IMR-90 (cell line): Measurements from ENCODE around the gene RPTOR. TPM values are rescaled to one million over a fixed set of nuclear protein-coding genes. Genes with fewer than 3 reads are reported as not detected.

Source experiments
- ATAC-seq: fragments of 200-7000 bp; cut with Tn5 transposase; 2 replicates; pipeline ENCODE4 v1.9.1; 2020; ENCODE audit warnings: low read depth, mild to moderate bottlenecking, moderate library complexity
- BruUV-seq: library from RNA; stranded (reverse); fragments of 400-500 nt; replicated peaks from 2 replicates; lab custom pipeline; 2021; lab: Mats Ljungman, UMichigan
- CTCF ChIA-PET: fragments of 300-600 bp; formaldehyde crosslinking; extraction: SDS; loops from one replicate; lab custom pipeline; 2021; ENCODE audit warnings: antibody characterized with exemption; lab: Yijun Ruan, JAX
- POLR2A ChIA-PET: fragments of 300-600 bp; sonication (Branson Sonifier 250); formaldehyde crosslinking; loops from one replicate; lab custom pipeline; 2022; ENCODE audit warnings: antibody characterized with exemption; ENCODE audit not compliant: unreplicated experiment; lab: Charles Lee
- DNase-seq: peaks from one replicate; pipeline ENCODE4 v3.0.0; 2013
- H2AFZ ChIP-seq: replicated peaks from 2 replicates; pipeline ENCODE3; 2013; ENCODE audit warnings: low read length, mild to moderate bottlenecking; ENCODE audit not compliant: poor library complexity
- H2AK5ac ChIP-seq: 2 replicates; pipeline ENCODE4 v1.6.1; 2013; ENCODE audit warnings: low read depth, low read length, inconsistent platforms
- H2AK9ac ChIP-seq: replicated peaks from 2 replicates; pipeline ENCODE3; 2013; ENCODE audit warnings: mild to moderate bottlenecking, low read depth, low read length, moderate library complexity; ENCODE audit not compliant: poor library complexity
- H2BK120ac ChIP-seq: 2 replicates; pipeline ENCODE4 v1.6.1; 2013; ENCODE audit warnings: low read depth, low read length, inconsistent platforms
- H2BK15ac ChIP-seq: 3 replicates; pipeline ENCODE4 v1.6.1; 2013; ENCODE audit warnings: low read depth, low read length, inconsistent platforms
- H2BK20ac ChIP-seq: 2 replicates; pipeline ENCODE4 v1.6.1; 2013; ENCODE audit warnings: low read depth, mild to moderate bottlenecking, inconsistent platforms, low read length, moderate library complexity
- H2BK5ac ChIP-seq: 2 replicates; pipeline ENCODE4 v1.6.1; 2013; ENCODE audit warnings: mild to moderate bottlenecking, low read depth, low read length, inconsistent platforms; ENCODE audit not compliant: poor library complexity, severe bottlenecking
- H3K14ac ChIP-seq: replicated peaks from 2 replicates; pipeline ENCODE4 v1.6.1; 2013; ENCODE audit warnings: low read depth, low read length, inconsistent platforms
- H3K18ac ChIP-seq: 2 replicates; pipeline ENCODE4 v1.6.1; 2013; ENCODE audit warnings: low read depth, low read length, control low read depth
- H3K23ac ChIP-seq: 2 replicates; pipeline ENCODE4 v1.6.1; 2013; ENCODE audit warnings: low read depth, low read length, inconsistent platforms
- H3K27ac ChIP-seq: 2 replicates; pipeline ENCODE4 v1.5.1; 2013; ENCODE audit warnings: mild to moderate bottlenecking, control low read depth, low read length; ENCODE audit not compliant: insufficient read depth
- H3K27me3 ChIP-seq: 2 replicates; pipeline ENCODE4 v1.6.1; 2013; ENCODE audit warnings: low read length; ENCODE audit not compliant: control insufficient read depth, insufficient read depth
- H3K36me3 ChIP-seq: 2 replicates; pipeline ENCODE4 v1.6.1; 2013; ENCODE audit warnings: low read length, mixed read lengths; ENCODE audit not compliant: control insufficient read depth, insufficient read depth
- H3K4ac ChIP-seq: 2 replicates; pipeline ENCODE4 v1.6.1; 2013; ENCODE audit warnings: low read depth, low read length, inconsistent platforms
- H3K4me1 ChIP-seq: 2 replicates; pipeline ENCODE4 v1.6.1; 2013; ENCODE audit warnings: low read length, mixed read lengths; ENCODE audit not compliant: control insufficient read depth, insufficient read depth
- H3K4me2 ChIP-seq: 2 replicates; pipeline ENCODE4 v1.6.1; 2013; ENCODE audit warnings: low read depth, mild to moderate bottlenecking, control low read depth, low read length, moderate library complexity
- H3K4me3 ChIP-seq: 2 replicates; pipeline ENCODE4 v1.5.1; 2013; ENCODE audit warnings: low read depth, mild to moderate bottlenecking, control low read depth, low read length, moderate library complexity; ENCODE audit not compliant: insufficient read depth
- H3K56ac ChIP-seq: 2 replicates; pipeline ENCODE4 v1.6.1; 2013; ENCODE audit warnings: low read length, inconsistent platforms; ENCODE audit not compliant: insufficient read depth; ENCODE audit errors: extremely low read depth
- H3K79me1 ChIP-seq, 2 experiments: 2 replicates each; pipeline ENCODE4 v1.6.1; 2013; ENCODE audit warnings: low read length in 2 of 2, inconsistent platforms in 1 of 2, low read depth in 1 of 2
- H3K9ac ChIP-seq: 2 replicates; pipeline ENCODE4 v1.6.1; 2013; ENCODE audit warnings: low read depth, low read length, control low read depth
- H3K9me1 ChIP-seq: 2 replicates; pipeline ENCODE4 v1.6.1; 2013; ENCODE audit warnings: low read length, inconsistent platforms; ENCODE audit not compliant: insufficient read depth
- H3K9me3 ChIP-seq: 2 replicates; pipeline ENCODE4 v1.6.1; 2013; ENCODE audit warnings: low read length; ENCODE audit not compliant: control insufficient read depth, insufficient read depth
- H4K20me1 ChIP-seq: 2 replicates; pipeline ENCODE4 v1.6.1; 2013; ENCODE audit warnings: low read length, inconsistent platforms; ENCODE audit not compliant: insufficient read depth
- H4K5ac ChIP-seq: 2 replicates; pipeline ENCODE4 v1.6.1; 2013; ENCODE audit warnings: mild to moderate bottlenecking, low read depth, low read length, control low read depth
- H4K8ac ChIP-seq, 2 experiments: 2 replicates each; pipeline ENCODE4 v1.6.1; 2013; ENCODE audit warnings: low read depth in 2 of 2, low read length in 2 of 2, control low read depth in 1 of 2, inconsistent platforms in 1 of 2
- H4K91ac ChIP-seq: 2 replicates; pipeline ENCODE4 v1.6.1; 2013; ENCODE audit warnings: low read depth, low read length, inconsistent platforms; ENCODE audit not compliant: insufficient read depth
- MXI1 ChIP-seq: IDR thresholded peaks from 2 replicates; pipeline ENCODE4 v1.6.1; 2012; ENCODE audit warnings: low read depth, mild to moderate bottlenecking, low read length, moderate library complexity, borderline replicate concordance
- WGBS, 2 experiments: methylation state at CpG; one replicate each; pipeline versions ENCODE4 v1.1.5 to v1.1.7; 2013; ENCODE audit warnings: missing lambda C conversion rate in 2 of 2; ENCODE audit not compliant: insufficient read length in 1 of 2; ENCODE audit errors: extremely low coverage in 2 of 2; 5-methylcytosine and 5-hydroxymethylcytosine counted together
- dilution Hi-C: fragments of 300-500 bp; cut with HindIII; formaldehyde crosslinking; loops from one replicate; pipeline ENCODE4 v1.14.3; 2018; ENCODE audit warnings: low sequenced_read_pairs; ENCODE audit not compliant: unreplicated experiment
- in situ Hi-C: fragments of 300-500 bp; cut with MboI; formaldehyde crosslinking; loops from 3 replicates; pipeline ENCODE4 v1.14.3; 2019; ENCODE audit warnings: low sequenced_read_pairs, inconsistent platforms, mixed read lengths
- intact Hi-C: fragments of 100-400 bp; cut with micrococcal nuclease; formaldehyde crosslinking; loops from 2 replicates; pipeline ENCODE4 v1.10.0; 2022
- polyA plus RNA-seq, 3 experiments: library from polyadenylated mRNA; depleted of rRNA; stranded (reverse); fragments of >200 nt; gene quantifications; 2 replicates each; pipeline ENCODE4 v1.2.3, GENCODE V29; 2012; ENCODE audit warnings: low replicate concordance in 1 of 3
- total RNA-seq: library from RNA; depleted of rRNA; stranded (reverse); fragments of >200 nt; gene quantifications from 2 replicates; pipeline ENCODE4 v1.2.3, GENCODE V29; 2012

RPTOR gene
- total and polyA plus RNA-seq, 2 of the 4 experiments (the other 2 are of a cell fraction) = 10.8 to 14.7 TPM

- POLR2A ChIA-PET = no interaction called here
- H3K23ac ChIP-seq = no peak overlapping the region
- H4K5ac ChIP-seq = no peak overlapping the region
- no peak overlapping the region for H3K4ac ChIP-seq
- no peaks in the 10 kb centered on the region for H3K36me3 ChIP-seq
- dilution Hi-C loops (no loop called here), intact Hi-C loops (no loop called here), in situ Hi-C loops (no loop called here)
- H3K79me1 ChIP-seq = no peaks in the 10 kb centered on the region
- H2BK5ac ChIP-seq = no peak overlapping the region
- no peak overlapping the region for H2AK5ac ChIP-seq
- no peak overlapping the region for H3K27ac ChIP-seq
- no peak overlapping the region for H4K91ac ChIP-seq
- H4K20me1 ChIP-seq = no peaks in the 10 kb centered on the region
- H3K4me2 ChIP-seq = no peak overlapping the region
- WGBS, 2 experiments = 63% methylated on average over 6 of the region's 16 CpGs; no CpG with 5 or more reads in 1 of the 2 experiments
- H3K27me3 ChIP-seq = peaks cover 5% of the 10 kb centered on the region; the same call in 1 of the 2 replicates
- DNase-seq (no peak), ATAC-seq (no peak)
- no peaks in the 10 kb centered on the region; the same call in 1 of the 2 replicates for H3K9me3 ChIP-seq
- no peak overlapping the region for H2BK120ac ChIP-seq
- H3K18ac ChIP-seq = no peak overlapping the region
- no peak overlapping the region for H3K4me3 ChIP-seq
- TF ChIP-seq MXI1 = no peak
- H3K4me1 ChIP-seq = peaks cover 6% of the 10 kb centered on the region
- H2BK20ac ChIP-seq = no peak overlapping the region
- H2AFZ ChIP-seq = peak overlapping the region; percentile 13
- no peak overlapping the region for H3K56ac ChIP-seq
- H3K9me1 ChIP-seq = peaks cover 20% of the 10 kb centered on the region
- H3K14ac ChIP-seq = no peak overlapping the region
- no peak overlapping the region for H2AK9ac ChIP-seq
- no TSS peak for BruUV-seq
- CTCF ChIA-PET = no interaction called here
- no peak overlapping the region for H4K8ac ChIP-seq
- no peak overlapping the region for H2BK15ac ChIP-seq
- H3K9ac ChIP-seq = no peak overlapping the region
Measured at GRCh38 chr17:80523956-80524712, 20.5 kb upstream of the RPTOR start.
